ENCODE results near the gene LMBR1. TPM values are rescaled to one million over a fixed set of nuclear protein-coding genes. Genes with fewer than 3 reads are reported as not detected.
"Not testable (repeated sequence)": the region's sequence is repeated elsewhere in the genome, so short reads cannot be mapped to it uniquely, and the experiment has no call there.

Gene LMBR1
- total RNA-seq, 1 experiment from 2014 or later, result 105 TPM

- intact Hi-C loops (cut with micrococcal nuclease), result loop anchor here (2.0 to 10.0 kb wide), 2 partner anchors 166 to 826 kb away; partner anchors contain the start of gene SHH
- Mint-ChIP-seq H3K9me3 (ENCODE audit: unreplicated experiment) (no peaks in the 10 kb centered on the region), H3K27me3 (ENCODE audit: insufficient read depth, unreplicated experiment) (no peaks in the 10 kb centered on the region), H3K4me3 (ENCODE audit: unreplicated experiment) (peak within 1 kb of the TSS; percentile 79), H3K27ac (ENCODE audit: low read depth, unreplicated experiment) (peak within 1 kb of the TSS; percentile 88), H3K36me3 (ENCODE audit: insufficient read depth, unreplicated experiment) (peaks cover 5% of the 10 kb centered on the region), H3K4me1 (ENCODE audit: insufficient read depth, unreplicated experiment) (peaks cover 6% of the 10 kb centered on the region)
- ChIA-PET CTCF (interaction anchor here (1.0 kb wide), 1 partner anchor 1042 kb away, joined by 3 read pairs; no protein-coding TSS in a partner anchor), POLR2A (interaction anchor here (0.6 to 1.7 kb wide), 3 partner anchors 12 to 98 kb away, joined by 3 to 9 read pairs (median 3); no protein-coding TSS in a partner anchor)
- BruUV-seq (replicated peaks), result no TSS peak
- no peak for TF ChIP-seq CTCF (IDR thresholded peaks at IDR 0.05; ENCODE audit: unreplicated experiment)
- peak; percentile 90 for DNase-seq (ENCODE audit: unreplicated experiment)
Measured at GRCh38 chr7:156640257-156640948, 252.6 kb downstream of the LMBR1 start, which contains the start of gene RNF32. RNF32 (plus strand) TSS chr7:156640774; CDS start chr7:156643878, 3,104 bp downstream.

GRCh38 chr7:156639426-156640256 is 253.3 kb downstream of the LMBR1 start:
- Mint-ChIP-seq H3K27me3 (ENCODE audit: insufficient read depth, unreplicated experiment) (no peaks in the 10 kb centered on the region), H3K27ac (ENCODE audit: low read depth, unreplicated experiment) (peak overlapping the region; percentile 88), H3K9me3 (ENCODE audit: unreplicated experiment) (no peaks in the 10 kb centered on the region), H3K4me3 (ENCODE audit: unreplicated experiment) (peak overlapping the region; percentile 79), H3K36me3 (ENCODE audit: insufficient read depth, unreplicated experiment) (peaks cover 5% of the 10 kb centered on the region), H3K4me1 (ENCODE audit: insufficient read depth, unreplicated experiment) (peaks cover 6% of the 10 kb centered on the region)
- ChIA-PET CTCF (no interaction called here), POLR2A (no interaction called here)
- no peak for DNase-seq (ENCODE audit: unreplicated experiment)
- no peak for TF ChIP-seq CTCF (IDR thresholded peaks at IDR 0.05; ENCODE audit: unreplicated experiment)
- no TSS peak for BruUV-seq (replicated peaks)
- intact Hi-C loops (cut with micrococcal nuclease), result loop anchor here (2.0 to 10.0 kb wide), 2 partner anchors 165 to 825 kb away; partner anchors contain the start of gene SHH

GRCh38 chr7:156638443-156639077 is 254.4 kb downstream of the LMBR1 start:
- H3K4me3 Mint-ChIP-seq (ENCODE audit: unreplicated experiment), result no peak overlapping the region
- peaks cover 6% of the 10 kb centered on the region for H3K4me1 Mint-ChIP-seq (ENCODE audit: insufficient read depth, unreplicated experiment)
- no TSS peak for BruUV-seq (replicated peaks)
- peaks cover 5% of the 10 kb centered on the region for H3K36me3 Mint-ChIP-seq (ENCODE audit: insufficient read depth, unreplicated experiment)
- no peaks in the 10 kb centered on the region for H3K27me3 Mint-ChIP-seq (ENCODE audit: insufficient read depth, unreplicated experiment)
- ChIA-PET CTCF (interaction anchor here (0.7 kb wide), 1 partner anchor 854 kb away, joined by 3 read pairs; no protein-coding TSS in a partner anchor), POLR2A (no interaction called here)
- no peaks in the 10 kb centered on the region for H3K9me3 Mint-ChIP-seq (ENCODE audit: unreplicated experiment)
- DNase-seq (ENCODE audit: unreplicated experiment), result no peak
- intact Hi-C loops (cut with micrococcal nuclease), result no loop called here
- H3K27ac Mint-ChIP-seq (ENCODE audit: low read depth, unreplicated experiment), result no peak overlapping the region
- TF ChIP-seq CTCF (IDR thresholded peaks at IDR 0.05; ENCODE audit: unreplicated experiment), result no peak

GRCh38 chr7:156637093-156637492 is 255.9 kb downstream of the LMBR1 start:
- POLR2A ChIA-PET; DNase-seq (ENCODE audit: unreplicated experiment); H3K4me1 Mint-ChIP-seq (ENCODE audit: insufficient read depth, unreplicated experiment); H3K9me3 Mint-ChIP-seq (ENCODE audit: unreplicated experiment); H3K27ac Mint-ChIP-seq (ENCODE audit: low read depth, unreplicated experiment); BruUV-seq (replicated peaks); H3K4me3 Mint-ChIP-seq (ENCODE audit: unreplicated experiment); H3K27me3 Mint-ChIP-seq (ENCODE audit: insufficient read depth, unreplicated experiment); H3K36me3 Mint-ChIP-seq (ENCODE audit: insufficient read depth, unreplicated experiment); CTCF ChIA-PET; intact Hi-C loops (cut with micrococcal nuclease): not testable (repeated sequence)
